Tibial nerve (tissue), 3 donors: Measurements from ENCODE around the gene BRINP3.

Experiments
- CTCF ChIP-seq, 5 experiments: fragments of 200-600 bp in 3 of 5; fragments of 450-650 bp in 2 of 5; sonication (generic) in 3 of 5; IDR thresholded peaks; one replicate each; pipeline ENCODE4 v1.5.1; 2016 to 2019; ENCODE audit warnings: antibody characterized with exemption in 5 of 5, mild to moderate bottlenecking in 3 of 5, moderate library complexity in 2 of 5
- POLR2A ChIP-seq, 2 donors: fragments of 450-650 bp; IDR thresholded peaks; one replicate each; pipeline ENCODE4 v1.6.1; 2017; ENCODE audit warnings: antibody characterized with exemption in 2 of 2, mild to moderate bottlenecking in 2 of 2, moderate library complexity in 2 of 2

- TF ChIP-seq CTCF (IDR thresholded peaks at IDR 0.05) (no peak), POLR2A (IDR thresholded peaks at IDR 0.05) (no peak)
These were observed 6.4 kb upstream of the BRINP3 start for GRCh38 chr1:190484045-190484444.
